OCI-LY1 (cell line): ENCODE results near the gene CREG2.

Experiments used
- H2AFZ ChIP-seq: fragments of 200-600 bp; sonication (generic), shearing (Covaris generic); 2 replicates; pipeline ENCODE4 v1.6.0; 2014; ENCODE audit warnings: antibody characterized with exemption, mild to moderate bottlenecking, low read length
- H3F3A ChIP-seq: fragments of 200-600 bp; sonication (generic), shearing (Covaris generic); 2 replicates; pipeline ENCODE4 v1.6.0; 2014; ENCODE audit warnings: mild to moderate bottlenecking, antibody characterized with exemption, low read length, moderate library complexity; ENCODE audit not compliant: insufficient read depth
- H3K27ac ChIP-seq: fragments of 200-600 bp; sonication (generic); 2 replicates; pipeline ENCODE4 v1.5.1; 2014; ENCODE audit warnings: low read length, mixed run types, mild to moderate bottlenecking, low read depth; ENCODE audit not compliant: poor library complexity, severe bottlenecking
- H3K27me3 ChIP-seq: fragments of 200-600 bp; sonication (generic); 2 replicates; pipeline ENCODE4 v1.6.0; 2014; ENCODE audit warnings: antibody characterized with exemption, mild to moderate bottlenecking, low read length, moderate library complexity; ENCODE audit not compliant: insufficient read depth
- H3K36me3 ChIP-seq: fragments of 200-600 bp; sonication (generic); 2 replicates; pipeline ENCODE4 v1.6.1; 2014; ENCODE audit warnings: mild to moderate bottlenecking, antibody characterized with exemption, low read length, moderate library complexity, mixed read lengths; ENCODE audit not compliant: insufficient read depth
- H3K4me1 ChIP-seq: fragments of 200-600 bp; sonication (generic); 2 replicates; pipeline ENCODE4 v1.5.1; 2014; ENCODE audit warnings: mild to moderate bottlenecking, low read length, moderate library complexity; ENCODE audit not compliant: insufficient read depth, severe bottlenecking
- H3K4me2 ChIP-seq: fragments of 200-600 bp; sonication (generic), shearing (Covaris generic); 2 replicates; pipeline ENCODE4 v1.6.1; 2014; ENCODE audit warnings: low read length
- H3K4me3 ChIP-seq: fragments of 200-600 bp; sonication (generic); 2 replicates; pipeline ENCODE4 v1.5.1; 2014; ENCODE audit warnings: low read length, low read depth, mild to moderate bottlenecking, mixed read lengths; ENCODE audit not compliant: poor library complexity, severe bottlenecking
- H3K79me2 ChIP-seq: fragments of 200-600 bp; shearing (Covaris generic); 2 replicates; pipeline ENCODE4 v1.6.1; 2016; ENCODE audit warnings: mixed run types, low read length, mixed read lengths; ENCODE audit not compliant: insufficient read depth
- H3K9ac ChIP-seq: fragments of 200-600 bp; sonication (generic), shearing (Covaris generic); 2 replicates; pipeline ENCODE4 v1.6.1; 2014; ENCODE audit warnings: mild to moderate bottlenecking, low read length, mixed read lengths
- H3K9me2 ChIP-seq: fragments of 200-600 bp; sonication (generic), shearing (Covaris generic); 2 replicates; pipeline ENCODE4 v1.6.1; 2014; ENCODE audit warnings: low read depth, mild to moderate bottlenecking, low read length, mixed read lengths
- H3K9me3 ChIP-seq: fragments of 200-600 bp; shearing (Covaris generic); 2 replicates; pipeline ENCODE4 v1.6.1; 2014; ENCODE audit warnings: low read length, mixed read lengths
- H4K20me1 ChIP-seq: fragments of 200-600 bp; sonication (generic), shearing (Covaris generic); 2 replicates; pipeline ENCODE4 v1.6.0; 2016; ENCODE audit warnings: mild to moderate bottlenecking, low read length; ENCODE audit not compliant: insufficient read depth
- EZH2 ChIP-seq: fragments of 200-600 bp; sonication (generic), shearing (Covaris generic); IDR thresholded peaks from 2 replicates; pipeline ENCODE4 v1.8.0; 2017; ENCODE audit warnings: borderline replicate concordance, mixed run types, mild to moderate bottlenecking, antibody characterized with exemption, low read length, moderate library complexity, mixed read lengths
- TF ChIP-seq, protein P1 (sequence below): fragments of 200-600 bp; sonication (generic), shearing (Covaris generic); IDR thresholded peaks from 2 replicates; pipeline ENCODE4 v1.5.1; 2017; ENCODE audit warnings: mild to moderate bottlenecking, antibody characterized with exemption, low read length, moderate library complexity, mixed read lengths

CREG2 gene

DNA sequence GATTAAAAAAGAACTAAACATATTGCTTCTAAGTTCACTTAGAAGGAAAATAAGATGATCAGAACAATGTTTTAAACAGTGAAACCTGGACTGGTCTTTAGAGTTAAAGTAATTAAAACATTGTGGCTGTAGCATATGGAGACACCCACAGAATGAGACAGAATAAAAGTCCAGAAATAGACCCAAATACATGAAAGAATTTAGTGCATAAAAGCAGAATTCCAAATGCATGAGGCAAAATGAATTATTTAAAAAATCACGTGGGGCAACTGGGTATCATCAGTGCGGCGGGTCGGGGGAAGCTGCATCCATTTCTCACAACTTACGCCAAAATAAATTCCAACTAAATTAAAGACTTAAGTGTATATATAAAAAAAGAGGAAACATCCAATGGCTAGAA lies 90.9 kb downstream of the CREG2 start:
- Histone ChIP-seq H3K4me3 (no peak overlapping the region), H3K27ac (no peak overlapping the region), H4K20me1 (no peaks in the 10 kb centered on the region), H3K4me1 (no peaks in the 10 kb centered on the region), H3K9me3 (no peaks in the 10 kb centered on the region), H3K27me3 (no peaks in the 10 kb centered on the region), H3F3A (no peaks in the 10 kb centered on the region), H3K9ac (no peak overlapping the region), H3K9me2 (no peaks in the 10 kb centered on the region), H3K36me3 (peaks cover 14% of the 10 kb centered on the region; the same call in 1 of the 2 replicates), H3K79me2 (no peaks in the 10 kb centered on the region; the same call in 1 of the 2 replicates), H2AFZ (no peak overlapping the region), H3K4me2 (no peak overlapping the region)
- TF ChIP-seq EZH2, result no peak
- TF ChIP-seq, protein P1, sequence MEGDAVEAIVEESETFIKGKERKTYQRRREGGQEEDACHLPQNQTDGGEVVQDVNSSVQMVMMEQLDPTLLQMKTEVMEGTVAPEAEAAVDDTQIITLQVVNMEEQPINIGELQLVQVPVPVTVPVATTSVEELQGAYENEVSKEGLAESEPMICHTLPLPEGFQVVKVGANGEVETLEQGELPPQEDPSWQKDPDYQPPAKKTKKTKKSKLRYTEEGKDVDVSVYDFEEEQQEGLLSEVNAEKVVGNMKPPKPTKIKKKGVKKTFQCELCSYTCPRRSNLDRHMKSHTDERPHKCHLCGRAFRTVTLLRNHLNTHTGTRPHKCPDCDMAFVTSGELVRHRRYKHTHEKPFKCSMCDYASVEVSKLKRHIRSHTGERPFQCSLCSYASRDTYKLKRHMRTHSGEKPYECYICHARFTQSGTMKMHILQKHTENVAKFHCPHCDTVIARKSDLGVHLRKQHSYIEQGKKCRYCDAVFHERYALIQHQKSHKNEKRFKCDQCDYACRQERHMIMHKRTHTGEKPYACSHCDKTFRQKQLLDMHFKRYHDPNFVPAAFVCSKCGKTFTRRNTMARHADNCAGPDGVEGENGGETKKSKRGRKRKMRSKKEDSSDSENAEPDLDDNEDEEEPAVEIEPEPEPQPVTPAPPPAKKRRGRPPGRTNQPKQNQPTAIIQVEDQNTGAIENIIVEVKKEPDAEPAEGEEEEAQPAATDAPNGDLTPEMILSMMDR, result no peak

DNA sequence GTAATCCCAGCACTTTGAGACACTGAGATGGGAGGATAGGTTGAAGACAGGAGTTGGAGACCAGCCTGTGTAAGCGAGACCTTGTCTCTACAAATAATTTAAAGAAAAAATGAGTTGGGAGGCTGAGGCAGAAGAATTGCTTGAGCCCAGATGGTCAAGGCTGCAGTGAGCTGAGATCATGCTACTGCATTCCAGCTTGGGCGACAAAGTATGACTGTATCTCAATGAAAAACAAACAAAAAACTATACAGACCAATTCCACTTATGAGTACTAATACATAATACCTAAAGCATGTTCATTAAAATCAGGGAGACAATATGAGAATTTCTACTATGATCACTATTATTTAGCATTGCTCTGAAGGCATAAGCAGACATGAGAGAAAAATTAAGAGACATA lies 91.4 kb downstream of the CREG2 start:
- TF ChIP-seq, protein P1, result no peak
- no peak for TF ChIP-seq EZH2
- Histone ChIP-seq H3K9me3 (no peaks in the 10 kb centered on the region), H3K36me3 (peaks cover 14% of the 10 kb centered on the region; the same call in 1 of the 2 replicates), H3K79me2 (no peaks in the 10 kb centered on the region; the same call in 1 of the 2 replicates), H3K4me1 (no peaks in the 10 kb centered on the region), H3K27me3 (no peaks in the 10 kb centered on the region), H2AFZ (no peak overlapping the region), H3K4me2 (no peak overlapping the region), H3K9me2 (no peaks in the 10 kb centered on the region), H3K4me3 (no peak overlapping the region), H3K9ac (no peak overlapping the region), H4K20me1 (no peaks in the 10 kb centered on the region), H3F3A (no peaks in the 10 kb centered on the region), H3K27ac (no peak overlapping the region)
